D721Med (cell line): ENCODE results near the gene CPE.

ENCODE experiments used
- DNase-seq: peaks from one replicate; pipeline ENCODE4 v3.0.0; 2011; ENCODE audit warnings: low spot score; ENCODE audit not compliant: insufficient read length
- FAIRE-seq: peaks from 2 replicates; lab custom pipeline; 2011; peaks lifted over from hg19 to GRCh38; lab: Jason Lieb, UNC
- CTCF ChIP-seq: IDR thresholded peaks from 2 replicates; pipeline ENCODE4 v1.5.1; 2012; ENCODE audit warnings: mild to moderate bottlenecking, control low read depth; ENCODE audit not compliant: insufficient read depth; ENCODE audit errors: missing control alignments

Gene CPE

GRCh38 chr4:165355900-165356300, 22.9 kb upstream of the CPE start:
- peak; percentile 16 for FAIRE-seq
- no peak for DNase-seq
- peak; percentile 67 for TF ChIP-seq CTCF

GRCh38 chr4:165359506-165359905, 19.3 kb upstream of the CPE start:
- no peak for DNase-seq
- no peak for FAIRE-seq
- TF ChIP-seq CTCF, result no peak

GRCh38 chr4:165360041-165360695, 18.6 kb upstream of the CPE start:
- no peak for TF ChIP-seq CTCF
- DNase-seq (no peak), FAIRE-seq (peak; percentile 32)

- no peak for DNase-seq
- no peak for TF ChIP-seq CTCF
- no peak for FAIRE-seq
Observed at GRCh38 chr4:165360985-165361670, 17.7 kb upstream of the CPE start.

- no peak for TF ChIP-seq CTCF
- no peak for FAIRE-seq
Observed at GRCh38 chr4:165361810-165362209, 17.0 kb upstream of the CPE start.

GRCh38 chr4:165364452-165365080, 14.2 kb upstream of the CPE start:
- FAIRE-seq (no peak), DNase-seq (no peak)

More at GRCh38 chr4:165361810-165362209, 17.0 kb upstream of the CPE start:
- DNase-seq, result no peak

More at GRCh38 chr4:165364452-165365080, 14.2 kb upstream of the CPE start:
- no peak for TF ChIP-seq CTCF
